ENCODE data around the gene ATP1A3.

ATP1A3 gene

GRCh38 chr19:41927497-41928192 is 66.4 kb downstream of the ATP1A3 start:
- DNase-seq = no peak

GRCh38 chr19:41926763-41927496 is 67.1 kb downstream of the ATP1A3 start:
- DNase-seq = no peak

GRCh38 chr19:41926028-41926762 is 67.8 kb downstream of the ATP1A3 start:
- DNase-seq = no peak

- DNase-seq = peak; percentile 62
These were observed 68.6 kb downstream of the ATP1A3 start for GRCh38 chr19:41925208-41926003.

- no peak for DNase-seq
These were observed 69.6 kb downstream of the ATP1A3 start for GRCh38 chr19:41924151-41925145.

- no peak for DNase-seq
These were observed 70.8 kb downstream of the ATP1A3 start for GRCh38 chr19:41923045-41923788.

- DNase-seq = no peak
These were observed 71.4 kb downstream of the ATP1A3 start for GRCh38 chr19:41922585-41922984.

- no peak for DNase-seq
These were observed 72.2 kb downstream of the ATP1A3 start for GRCh38 chr19:41921577-41922576.

GRCh38 chr19:41920882-41921576 is 73.0 kb downstream of the ATP1A3 start:
- no peak for DNase-seq

GRCh38 chr19:41919948-41920712 is 73.9 kb downstream of the ATP1A3 start:
- DNase-seq = no peak

GRCh38 chr19:41918653-41919244 is 75.3 kb downstream of the ATP1A3 start:
- DNase-seq = no peak

- no peak for DNase-seq
These were observed 75.9 kb downstream of the ATP1A3 start for GRCh38 chr19:41918095-41918494.

- no peak for DNase-seq
These were observed 76.4 kb downstream of the ATP1A3 start for GRCh38 chr19:41917676-41918075.
